ENCODE results near the gene PMFBP1.

- no peak for TF ChIP-seq POLR2A (IDR thresholded peaks at IDR 0.05)
- TF ChIP-seq, protein P1, sequence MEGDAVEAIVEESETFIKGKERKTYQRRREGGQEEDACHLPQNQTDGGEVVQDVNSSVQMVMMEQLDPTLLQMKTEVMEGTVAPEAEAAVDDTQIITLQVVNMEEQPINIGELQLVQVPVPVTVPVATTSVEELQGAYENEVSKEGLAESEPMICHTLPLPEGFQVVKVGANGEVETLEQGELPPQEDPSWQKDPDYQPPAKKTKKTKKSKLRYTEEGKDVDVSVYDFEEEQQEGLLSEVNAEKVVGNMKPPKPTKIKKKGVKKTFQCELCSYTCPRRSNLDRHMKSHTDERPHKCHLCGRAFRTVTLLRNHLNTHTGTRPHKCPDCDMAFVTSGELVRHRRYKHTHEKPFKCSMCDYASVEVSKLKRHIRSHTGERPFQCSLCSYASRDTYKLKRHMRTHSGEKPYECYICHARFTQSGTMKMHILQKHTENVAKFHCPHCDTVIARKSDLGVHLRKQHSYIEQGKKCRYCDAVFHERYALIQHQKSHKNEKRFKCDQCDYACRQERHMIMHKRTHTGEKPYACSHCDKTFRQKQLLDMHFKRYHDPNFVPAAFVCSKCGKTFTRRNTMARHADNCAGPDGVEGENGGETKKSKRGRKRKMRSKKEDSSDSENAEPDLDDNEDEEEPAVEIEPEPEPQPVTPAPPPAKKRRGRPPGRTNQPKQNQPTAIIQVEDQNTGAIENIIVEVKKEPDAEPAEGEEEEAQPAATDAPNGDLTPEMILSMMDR (IDR thresholded peaks at IDR 0.05 in 4 of 5, conservative IDR thresholded peaks at IDR 0.05 in 1 of 5): no peak
Measured at GRCh38 chr16:72187551-72187950, 15.6 kb upstream of the PMFBP1 start.
